ENCODE results near the gene GPR137C.

- no peak for TF ChIP-seq CTCF (IDR thresholded peaks at IDR 0.05)
- no peak for TF ChIP-seq POLR2A (IDR thresholded peaks at IDR 0.05; ENCODE audit: low read depth)
- no peak for TF ChIP-seq POLR2AphosphoS5 (IDR thresholded peaks at IDR 0.05)
Observed at GRCh38 chr14:52596861-52597260, 44.2 kb downstream of the GPR137C start.
